ENCODE results near the gene TTLL1. TPM values are rescaled to one million over a fixed set of nuclear protein-coding genes. Genes with fewer than 3 reads are reported as not detected.

TTLL1 gene
- total RNA-seq, 3 donors from 2014 or later: 1.2 to 1.5 (median 1.3) TPM

DNA sequence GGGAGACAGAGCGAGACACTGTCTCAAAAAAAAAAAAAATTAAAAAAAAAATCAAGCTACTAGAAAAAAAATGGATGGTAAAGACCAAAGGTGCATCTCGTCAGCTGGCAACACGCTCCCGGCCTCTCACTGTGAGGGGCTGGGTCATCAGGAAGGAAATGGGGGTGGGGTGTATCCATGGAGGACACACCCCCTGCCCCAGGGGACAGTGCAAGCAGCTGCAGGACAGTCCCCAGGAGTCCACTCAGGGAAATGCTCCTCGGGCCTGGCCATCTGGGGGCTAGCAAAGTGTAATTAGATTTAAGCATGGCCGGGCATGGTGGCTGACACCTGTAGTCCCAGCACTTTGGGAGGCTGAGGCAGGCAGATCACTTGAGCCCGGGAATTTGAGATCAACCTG lies 23.1 kb downstream of the TTLL1 start:
- H3K36me3 Mint-ChIP-seq (ENCODE audit: insufficient read depth): peaks cover 23% of the 10 kb centered on the region
- H3K27me3 Mint-ChIP-seq (ENCODE audit: low read depth): no peaks in the 10 kb centered on the region
- H3K4me3 Mint-ChIP-seq: no peak overlapping the region
- DNase-seq (no peak), ATAC-seq (no peak)
- H3K9me3 Mint-ChIP-seq: no peaks in the 10 kb centered on the region
- no peaks in the 10 kb centered on the region for H3K4me1 Mint-ChIP-seq (ENCODE audit: low read depth)

- ATAC-seq: no peak
Measured at GRCh38 chr22:43060183-43060582, 29.0 kb downstream of the TTLL1 start.

DNA sequence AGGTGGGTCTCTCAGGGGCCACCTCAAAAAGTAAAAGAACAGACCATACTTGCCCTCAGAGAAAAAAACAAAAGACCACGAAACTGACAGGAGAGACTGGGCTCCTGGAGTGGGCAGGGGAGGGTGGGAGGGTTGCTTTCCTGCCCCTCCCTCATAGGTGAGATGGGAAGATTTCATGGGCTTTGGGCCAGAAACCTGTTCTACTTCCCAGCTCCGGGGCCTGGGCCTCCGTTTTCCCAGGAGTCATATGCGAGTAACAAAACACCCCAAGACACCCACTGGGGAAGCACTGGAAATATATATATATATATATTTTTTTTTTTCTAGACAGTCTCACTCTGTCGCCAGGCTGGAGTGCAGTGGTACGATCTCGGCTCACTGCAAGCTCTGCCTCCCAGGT lies 31.6 kb downstream of the TTLL1 start:
- DNase-seq: no peak
- Mint-ChIP-seq H3K9me3 (no peaks in the 10 kb centered on the region), H3K4me1 (ENCODE audit: low read depth) (no peaks in the 10 kb centered on the region), H3K4me3 (no peak overlapping the region), H3K27me3 (ENCODE audit: low read depth) (no peaks in the 10 kb centered on the region), H3K36me3 (ENCODE audit: insufficient read depth) (peaks cover 14% of the 10 kb centered on the region)
- ATAC-seq: no peak

More at GRCh38 chr22:43060183-43060582, 29.0 kb downstream of the TTLL1 start:
- Mint-ChIP-seq H3K4me3 (no peak overlapping the region), H3K4me1 (ENCODE audit: low read depth) (no peaks in the 10 kb centered on the region), H3K36me3 (ENCODE audit: insufficient read depth) (peaks cover 23% of the 10 kb centered on the region), H3K9me3 (no peaks in the 10 kb centered on the region), H3K27me3 (ENCODE audit: low read depth) (no peaks in the 10 kb centered on the region)
- no peak for DNase-seq

GRCh38 chr22:43053176-43053575 lies 36.0 kb downstream of the TTLL1 start:
- Mint-ChIP-seq H3K4me3 (no peak overlapping the region), H3K4me1 (ENCODE audit: low read depth) (no peaks in the 10 kb centered on the region), H3K36me3 (ENCODE audit: insufficient read depth) (peaks cover 5% of the 10 kb centered on the region), H3K27me3 (ENCODE audit: low read depth) (no peaks in the 10 kb centered on the region), H3K9me3 (no peaks in the 10 kb centered on the region)
- DNase-seq (no peak), ATAC-seq (no peak)

GRCh38 chr22:43050995-43051394 lies 38.2 kb downstream of the TTLL1 start:
- Mint-ChIP-seq H3K4me3 (no peak overlapping the region), H3K27me3 (ENCODE audit: low read depth) (no peaks in the 10 kb centered on the region), H3K4me1 (ENCODE audit: low read depth) (no peaks in the 10 kb centered on the region), H3K36me3 (ENCODE audit: insufficient read depth) (peaks cover 8% of the 10 kb centered on the region), H3K9me3 (no peaks in the 10 kb centered on the region)
- DNase-seq (no peak), ATAC-seq (no peak)

GRCh38 chr22:43047605-43048004 lies 41.6 kb downstream of the TTLL1 start:
- ATAC-seq (no peak), DNase-seq (no peak)
- no peak overlapping the region for H3K4me3 Mint-ChIP-seq
- H3K9me3 Mint-ChIP-seq: no peaks in the 10 kb centered on the region
- H3K4me1 Mint-ChIP-seq (ENCODE audit: low read depth): no peaks in the 10 kb centered on the region
- H3K27me3 Mint-ChIP-seq (ENCODE audit: low read depth): no peaks in the 10 kb centered on the region
- peaks cover 8% of the 10 kb centered on the region for H3K36me3 Mint-ChIP-seq (ENCODE audit: insufficient read depth)

- no peak overlapping the region for H3K4me3 Mint-ChIP-seq
- H3K36me3 Mint-ChIP-seq (ENCODE audit: insufficient read depth): peaks cover 4% of the 10 kb centered on the region
- ATAC-seq: no peak
- no peak for DNase-seq
- H3K9me3 Mint-ChIP-seq: no peaks in the 10 kb centered on the region
- no peaks in the 10 kb centered on the region for H3K4me1 Mint-ChIP-seq (ENCODE audit: low read depth)
- H3K27me3 Mint-ChIP-seq (ENCODE audit: low read depth): no peaks in the 10 kb centered on the region
Measured at GRCh38 chr22:43044290-43044712, 44.9 kb downstream of the TTLL1 start.

GRCh38 chr22:43042101-43042780 lies 47.0 kb downstream of the TTLL1 start:
- Mint-ChIP-seq H3K27me3 (ENCODE audit: low read depth) (no peaks in the 10 kb centered on the region), H3K36me3 (ENCODE audit: insufficient read depth) (peaks cover 4% of the 10 kb centered on the region), H3K4me1 (ENCODE audit: low read depth) (no peaks in the 10 kb centered on the region), H3K4me3 (no peak overlapping the region), H3K9me3 (no peaks in the 10 kb centered on the region)
- no peak for DNase-seq
- ATAC-seq: no peak

DNA sequence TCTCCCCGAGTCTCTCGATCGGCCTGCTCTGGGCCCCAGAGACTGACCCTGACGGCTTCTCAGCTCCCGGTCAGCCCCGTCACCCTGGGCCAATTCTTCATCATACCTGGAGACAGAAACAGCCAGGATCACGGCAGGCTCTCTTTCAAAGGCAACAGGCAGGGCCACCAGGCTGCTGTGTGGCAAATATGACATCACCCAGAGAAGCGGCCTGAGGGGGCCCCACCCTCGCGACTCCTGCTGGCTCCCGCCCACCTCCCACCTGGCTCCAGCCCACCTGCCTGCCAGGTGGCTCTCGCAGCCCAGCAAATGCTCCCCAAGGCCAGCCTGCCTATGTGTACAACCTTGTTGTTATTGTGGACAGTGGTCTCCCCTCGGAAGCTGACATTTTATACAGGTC lies 49.4 kb downstream of the TTLL1 start:
- ATAC-seq: no peak
- H3K27me3 Mint-ChIP-seq (ENCODE audit: low read depth): no peaks in the 10 kb centered on the region
- no peaks in the 10 kb centered on the region for H3K36me3 Mint-ChIP-seq (ENCODE audit: insufficient read depth)

GRCh38 chr22:43038325-43038724 lies 50.9 kb downstream of the TTLL1 start:
- Mint-ChIP-seq H3K36me3 (ENCODE audit: insufficient read depth) (no peaks in the 10 kb centered on the region), H3K4me3 (no peak overlapping the region), H3K4me1 (ENCODE audit: low read depth) (peaks cover 5% of the 10 kb centered on the region), H3K27me3 (ENCODE audit: low read depth) (no peaks in the 10 kb centered on the region), H3K9me3 (no peaks in the 10 kb centered on the region)
- DNase-seq (no peak), ATAC-seq (no peak)

More for the DNA sequence above, 49.4 kb downstream of the TTLL1 start:
- DNase-seq: no peak
- H3K9me3 Mint-ChIP-seq: no peaks in the 10 kb centered on the region
- no peak overlapping the region for H3K4me3 Mint-ChIP-seq
- H3K4me1 Mint-ChIP-seq (ENCODE audit: low read depth): no peaks in the 10 kb centered on the region

GRCh38 chr22:43036282-43036829 lies 52.8 kb downstream of the TTLL1 start:
- Mint-ChIP-seq H3K4me1 (ENCODE audit: low read depth) (peaks cover 5% of the 10 kb centered on the region), H3K9me3 (no peaks in the 10 kb centered on the region), H3K36me3 (ENCODE audit: insufficient read depth) (no peaks in the 10 kb centered on the region), H3K27me3 (ENCODE audit: low read depth) (no peaks in the 10 kb centered on the region), H3K4me3 (no peak overlapping the region)
- ATAC-seq: no peak
- DNase-seq: no peak

- ATAC-seq (no peak), DNase-seq (no peak)
- no peaks in the 10 kb centered on the region for H3K9me3 Mint-ChIP-seq
- peaks cover 5% of the 10 kb centered on the region for H3K4me1 Mint-ChIP-seq (ENCODE audit: low read depth)
- H3K4me3 Mint-ChIP-seq: no peak overlapping the region
- H3K36me3 Mint-ChIP-seq (ENCODE audit: insufficient read depth): no peaks in the 10 kb centered on the region
- H3K27me3 Mint-ChIP-seq (ENCODE audit: low read depth): no peaks in the 10 kb centered on the region
Measured at GRCh38 chr22:43035250-43035649, 53.9 kb downstream of the TTLL1 start.

GRCh38 chr22:43031617-43032016 lies 57.6 kb downstream of the TTLL1 start:
- DNase-seq (no peak), ATAC-seq (no peak)
- Mint-ChIP-seq H3K4me1 (ENCODE audit: low read depth) (peaks cover 5% of the 10 kb centered on the region), H3K4me3 (no peak overlapping the region), H3K27me3 (ENCODE audit: low read depth) (no peaks in the 10 kb centered on the region), H3K9me3 (no peaks in the 10 kb centered on the region), H3K36me3 (ENCODE audit: insufficient read depth) (no peaks in the 10 kb centered on the region)

DNA sequence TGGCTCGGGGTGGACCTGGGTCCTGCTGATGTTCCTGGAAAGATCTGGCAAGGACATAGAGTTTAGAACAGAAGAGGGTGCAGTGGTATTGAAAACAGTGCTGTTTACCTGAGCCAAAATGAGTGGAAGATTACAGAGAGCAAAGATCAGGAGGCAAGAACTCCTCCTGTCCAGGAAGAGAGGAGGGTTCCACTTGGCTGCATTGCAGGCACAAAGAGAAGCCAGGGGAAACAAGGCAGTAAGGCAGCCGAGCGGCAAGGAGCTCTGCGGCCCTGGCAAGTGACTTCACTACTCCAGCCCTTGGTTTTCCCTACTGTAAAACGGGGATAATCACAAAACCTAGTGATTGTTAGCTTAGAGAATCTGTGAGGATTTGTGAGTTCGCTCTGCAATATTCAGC lies 70.6 kb downstream of the TTLL1 start:
- Mint-ChIP-seq H3K36me3 (ENCODE audit: insufficient read depth) (no peaks in the 10 kb centered on the region), H3K4me1 (ENCODE audit: low read depth) (peaks cover 12% of the 10 kb centered on the region), H3K27me3 (ENCODE audit: low read depth) (no peaks in the 10 kb centered on the region), H3K4me3 (no peak overlapping the region), H3K9me3 (no peaks in the 10 kb centered on the region)
- ATAC-seq (no peak), DNase-seq (no peak)
